GM06990 (cell line): ENCODE data around the gene ERC2.

ENCODE experiments used
- DNase-seq: peaks from one replicate; pipeline ENCODE4 v3.0.0-alpha.2; 2011; ENCODE audit not compliant: insufficient read length; ENCODE audit errors: extremely low read depth
- H3K27me3 ChIP-seq: replicated peaks from 2 replicates; pipeline ENCODE4 v1.6.0; 2011; ENCODE audit warnings: low read length; ENCODE audit not compliant: control insufficient read depth, insufficient read depth
- H3K36me3 ChIP-seq: 2 replicates; pipeline ENCODE4 v1.5.1; 2011; ENCODE audit warnings: low read length; ENCODE audit not compliant: control insufficient read depth, insufficient read depth
- H3K4me3 ChIP-seq: replicated peaks from 2 replicates; pipeline ENCODE4 v1.5.1; 2011; ENCODE audit warnings: low read depth, mild to moderate bottlenecking, control low read depth, low read length
- TF ChIP-seq, protein P1 (sequence below): IDR thresholded peaks from 2 replicates; pipeline ENCODE4 v1.5.1; 2011; ENCODE audit warnings: low read length, control low read depth, mild to moderate bottlenecking, inconsistent platforms; ENCODE audit not compliant: insufficient read depth, poor library complexity, severe bottlenecking

ERC2 gene

DNA sequence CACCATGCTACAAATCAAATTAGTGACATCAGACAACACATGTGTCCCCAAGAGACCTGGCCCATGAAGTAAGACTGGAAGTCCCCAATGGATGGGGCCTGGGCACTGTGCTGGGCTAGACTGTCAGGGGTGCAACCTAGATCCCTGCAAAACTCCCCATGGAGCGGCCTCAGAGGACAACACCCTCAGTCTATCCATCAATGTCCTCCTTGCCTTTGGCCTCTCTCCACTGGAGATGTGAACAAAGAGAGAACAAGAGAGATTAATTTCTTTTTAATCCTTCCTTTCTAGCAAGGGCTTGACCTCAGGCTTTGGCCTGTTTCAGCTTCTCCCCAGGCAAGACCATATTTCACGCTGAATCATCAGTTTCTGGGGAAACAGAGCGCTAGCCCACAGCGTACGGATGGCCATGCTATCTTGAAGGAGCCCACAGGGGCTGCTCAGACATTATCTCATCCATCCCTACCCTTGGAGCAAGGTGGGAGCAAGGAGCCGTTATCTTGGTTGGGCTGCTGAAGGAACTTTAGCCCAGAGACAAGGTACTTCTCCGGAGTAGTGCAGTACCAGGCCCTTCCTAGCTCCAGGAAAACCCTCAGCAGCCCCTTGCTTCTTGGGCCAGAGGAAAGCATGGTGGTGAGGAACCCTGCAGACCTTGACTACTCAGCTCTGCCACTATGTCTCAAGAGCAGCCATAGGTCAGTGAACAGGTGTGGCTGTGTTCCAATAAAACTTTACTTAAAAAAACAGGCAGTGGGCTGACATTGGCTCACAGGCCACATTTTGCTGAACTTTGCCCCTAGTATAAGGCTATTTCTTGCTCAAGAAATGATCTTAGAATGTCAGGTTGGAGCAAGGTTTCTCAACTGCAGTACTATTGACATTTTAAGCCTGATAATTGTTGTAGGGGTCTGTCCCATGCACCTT, 908.5 kb downstream of the ERC2 start:
- TF ChIP-seq, protein P1, sequence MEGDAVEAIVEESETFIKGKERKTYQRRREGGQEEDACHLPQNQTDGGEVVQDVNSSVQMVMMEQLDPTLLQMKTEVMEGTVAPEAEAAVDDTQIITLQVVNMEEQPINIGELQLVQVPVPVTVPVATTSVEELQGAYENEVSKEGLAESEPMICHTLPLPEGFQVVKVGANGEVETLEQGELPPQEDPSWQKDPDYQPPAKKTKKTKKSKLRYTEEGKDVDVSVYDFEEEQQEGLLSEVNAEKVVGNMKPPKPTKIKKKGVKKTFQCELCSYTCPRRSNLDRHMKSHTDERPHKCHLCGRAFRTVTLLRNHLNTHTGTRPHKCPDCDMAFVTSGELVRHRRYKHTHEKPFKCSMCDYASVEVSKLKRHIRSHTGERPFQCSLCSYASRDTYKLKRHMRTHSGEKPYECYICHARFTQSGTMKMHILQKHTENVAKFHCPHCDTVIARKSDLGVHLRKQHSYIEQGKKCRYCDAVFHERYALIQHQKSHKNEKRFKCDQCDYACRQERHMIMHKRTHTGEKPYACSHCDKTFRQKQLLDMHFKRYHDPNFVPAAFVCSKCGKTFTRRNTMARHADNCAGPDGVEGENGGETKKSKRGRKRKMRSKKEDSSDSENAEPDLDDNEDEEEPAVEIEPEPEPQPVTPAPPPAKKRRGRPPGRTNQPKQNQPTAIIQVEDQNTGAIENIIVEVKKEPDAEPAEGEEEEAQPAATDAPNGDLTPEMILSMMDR: no peak
- no peak for DNase-seq
- no peaks in the 10 kb centered on the region for H3K36me3 ChIP-seq
- no peaks in the 10 kb centered on the region; the same call in 1 of the 2 replicates for H3K27me3 ChIP-seq
- no peak overlapping the region for H3K4me3 ChIP-seq

GRCh38 chr3:55558316-55558715, 910.0 kb downstream of the ERC2 start:
- no peak for DNase-seq
- Histone ChIP-seq H3K36me3 (no peaks in the 10 kb centered on the region), H3K4me3 (no peak overlapping the region), H3K27me3 (no peaks in the 10 kb centered on the region; the same call in 1 of the 2 replicates)
- TF ChIP-seq, protein P1: no peak

DNA sequence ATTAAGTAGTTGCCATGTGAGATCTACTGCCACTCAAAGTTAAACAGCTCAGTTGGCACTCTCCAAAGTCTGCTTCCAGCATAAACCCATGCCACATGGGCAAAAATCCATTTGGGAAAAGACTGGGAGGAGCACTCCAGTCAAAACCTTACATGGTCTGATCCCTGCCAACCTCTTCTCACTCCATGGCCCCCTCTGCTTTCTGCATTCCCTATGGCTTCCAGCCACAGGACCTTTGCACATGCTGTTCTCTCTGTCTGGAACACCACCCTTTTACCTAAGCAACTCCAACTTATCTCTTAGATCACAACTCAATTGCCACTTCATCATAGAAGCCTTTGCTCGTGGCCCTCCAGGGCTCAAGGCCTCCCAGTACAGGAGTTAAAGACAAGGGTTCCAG, 910.7 kb downstream of the ERC2 start:
- Histone ChIP-seq H3K4me3 (no peak overlapping the region), H3K36me3 (no peaks in the 10 kb centered on the region), H3K27me3 (no peaks in the 10 kb centered on the region; the same call in 1 of the 2 replicates)
- no peak for DNase-seq
- TF ChIP-seq, protein P1: no peak

DNA sequence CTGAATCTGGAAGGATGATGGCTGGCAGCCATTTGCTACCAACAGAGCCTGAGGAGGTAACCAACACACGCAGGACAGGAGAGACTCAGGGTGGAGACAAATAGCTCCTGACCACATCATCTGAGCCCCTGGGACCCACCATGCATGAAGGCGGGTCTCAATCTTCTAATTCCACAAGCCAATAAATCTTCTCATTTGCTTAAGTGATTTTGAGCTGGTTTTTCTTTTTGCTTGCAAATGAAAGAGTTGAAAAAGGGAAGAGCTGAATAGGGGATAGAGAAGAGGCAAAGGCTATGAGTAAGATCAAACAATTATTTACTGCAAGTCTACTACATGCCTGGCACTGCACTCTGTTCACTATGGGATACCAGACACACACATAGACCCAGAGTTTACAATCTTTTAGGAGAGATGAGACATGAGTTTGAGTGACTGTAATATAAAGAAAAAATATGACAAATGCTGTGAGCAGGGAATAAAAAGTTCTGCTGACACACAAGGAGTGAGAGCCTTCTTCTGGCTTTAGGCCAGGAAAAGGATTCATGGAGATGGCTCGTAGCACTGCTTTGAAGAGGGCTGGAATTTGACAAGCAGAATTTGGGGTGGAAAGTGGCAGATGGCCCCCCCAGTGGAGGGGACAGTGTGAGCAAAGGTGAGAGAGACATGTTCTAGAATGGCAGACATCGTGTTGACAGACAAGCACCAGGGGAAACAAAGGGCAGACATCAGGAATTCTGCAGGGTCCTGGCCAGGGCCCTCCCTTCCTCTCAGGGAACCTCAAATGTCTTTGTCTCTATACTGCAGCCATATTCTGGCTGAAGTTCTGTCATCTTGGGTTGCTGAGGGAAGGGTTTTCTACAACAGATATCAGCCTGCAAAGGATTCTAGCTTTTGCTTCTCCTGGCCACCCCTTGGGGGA, 911.4 kb downstream of the ERC2 start:
- Histone ChIP-seq H3K4me3 (no peak overlapping the region), H3K36me3 (no peaks in the 10 kb centered on the region), H3K27me3 (no peaks in the 10 kb centered on the region; the same call in 1 of the 2 replicates)
- DNase-seq: no peak
- TF ChIP-seq, protein P1: no peak

GRCh38 chr3:55555873-55556618, 912.2 kb downstream of the ERC2 start:
- TF ChIP-seq, protein P1: no peak
- no peaks in the 10 kb centered on the region; the same call in 1 of the 2 replicates for H3K27me3 ChIP-seq
- no peaks in the 10 kb centered on the region for H3K36me3 ChIP-seq
- no peak overlapping the region for H3K4me3 ChIP-seq
- DNase-seq: no peak
